Brain microvascular endothelial cell (primary cell): Measurements from ENCODE around the gene ADAM17.
"Not testable (repeated sequence)": the region's sequence is repeated elsewhere in the genome, so short reads cannot be mapped to it uniquely, and the experiment has no call there.

Experiments
- DNase-seq: peaks from one replicate; pipeline ENCODE4 v3.0.0-alpha.2; 2020
- H3K27ac ChIP-seq: fragments of 250-450 bp; sonication (Bioruptor Pico); 2 replicates; pipeline ENCODE4 v1.5.1; 2020; ENCODE audit warnings: mild to moderate bottlenecking, moderate library complexity
- H3K27me3 ChIP-seq: fragments of 250-450 bp; sonication (Bioruptor Pico); replicated peaks from 2 replicates; pipeline ENCODE4 v1.5.1; 2020; ENCODE audit warnings: mild to moderate bottlenecking
- H3K36me3 ChIP-seq: fragments of 250-450 bp; sonication (Bioruptor Pico); replicated peaks from 2 replicates; pipeline ENCODE4 v1.5.1; 2020; ENCODE audit warnings: mild to moderate bottlenecking
- H3K4me3 ChIP-seq: 2 replicates; pipeline ENCODE4 v1.5.1; 2011; ENCODE audit warnings: low read depth, mild to moderate bottlenecking, control low read depth, low read length, moderate library complexity
- CTCF ChIP-seq: IDR thresholded peaks from 2 replicates; pipeline ENCODE4 v1.5.1; 2011; ENCODE audit warnings: low read depth, mild to moderate bottlenecking, moderate library complexity, low read length, control low read depth, inconsistent platforms; ENCODE audit errors: missing control alignments
- in situ Hi-C: cut with HindIII; loops from 2 replicates; pipeline ENCODE4 v1.10.0; 2017; ENCODE audit warnings: low sequenced_read_pairs, low pct_ligation_motif_present

ADAM17 gene

GRCh38 chr2:9586465-9586864 lies 30.8 kb upstream of the ADAM17 start:
- no peak for TF ChIP-seq CTCF
- no peak overlapping the region for H3K27ac ChIP-seq
- DNase-seq: no peak
- H3K27me3 ChIP-seq: no peaks in the 10 kb centered on the region
- no peak overlapping the region for H3K4me3 ChIP-seq
- in situ Hi-C loops: no loop called here
- peaks cover 54% of the 10 kb centered on the region for H3K36me3 ChIP-seq

- Histone ChIP-seq H3K27ac (no peak overlapping the region), H3K4me3 (no peak overlapping the region), H3K27me3 (no peaks in the 10 kb centered on the region), H3K36me3 (peaks cover 55% of the 10 kb centered on the region)
- DNase-seq: no peak
- in situ Hi-C loops: no loop called here
- TF ChIP-seq CTCF: no peak
Measured at GRCh38 chr2:9585486-9585885, 29.9 kb upstream of the ADAM17 start.

- H3K4me3 ChIP-seq, H3K27me3 ChIP-seq, DNase-seq, H3K27ac ChIP-seq, in situ Hi-C loops: not testable (repeated sequence)
- H3K36me3 ChIP-seq: peaks cover 56% of the 10 kb centered on the region
Measured at GRCh38 chr2:9584902-9585301, 29.3 kb upstream of the ADAM17 start.

- DNase-seq: no peak
- H3K36me3 ChIP-seq: peaks cover 40% of the 10 kb centered on the region
- in situ Hi-C loops: no loop called here
- H3K4me3 ChIP-seq: no peak overlapping the region
- no peak for TF ChIP-seq CTCF
- no peaks in the 10 kb centered on the region for H3K27me3 ChIP-seq
- no peak overlapping the region for H3K27ac ChIP-seq
Measured at GRCh38 chr2:9582624-9583023, 27.0 kb upstream of the ADAM17 start.

GRCh38 chr2:9578467-9579235 lies 23.0 kb upstream of the ADAM17 start:
- Histone ChIP-seq H3K27ac (no peak overlapping the region), H3K27me3 (no peaks in the 10 kb centered on the region), H3K4me3 (no peak overlapping the region), H3K36me3 (peaks cover 14% of the 10 kb centered on the region)
- TF ChIP-seq CTCF: no peak
- no peak for DNase-seq
- in situ Hi-C loops: no loop called here

- Histone ChIP-seq H3K27ac (no peak overlapping the region), H3K36me3 (no peaks in the 10 kb centered on the region), H3K4me3 (no peak overlapping the region), H3K27me3 (no peaks in the 10 kb centered on the region)
- DNase-seq: no peak
- in situ Hi-C loops: no loop called here
- TF ChIP-seq CTCF: no peak
Measured at GRCh38 chr2:9574331-9574730, 18.7 kb upstream of the ADAM17 start.
